ENCODE data around the gene NEK3. TPM values are rescaled to one million over a fixed set of nuclear protein-coding genes. Genes with fewer than 3 reads are reported as not detected.
"Not testable (repeated sequence)": the region's sequence is repeated elsewhere in the genome, so short reads cannot be mapped to it uniquely, and the experiment has no call there.

Gene NEK3
- total and polyA plus RNA-seq, 11 donors: 2.3 to 10.7 (median 5.8) TPM

DNA sequence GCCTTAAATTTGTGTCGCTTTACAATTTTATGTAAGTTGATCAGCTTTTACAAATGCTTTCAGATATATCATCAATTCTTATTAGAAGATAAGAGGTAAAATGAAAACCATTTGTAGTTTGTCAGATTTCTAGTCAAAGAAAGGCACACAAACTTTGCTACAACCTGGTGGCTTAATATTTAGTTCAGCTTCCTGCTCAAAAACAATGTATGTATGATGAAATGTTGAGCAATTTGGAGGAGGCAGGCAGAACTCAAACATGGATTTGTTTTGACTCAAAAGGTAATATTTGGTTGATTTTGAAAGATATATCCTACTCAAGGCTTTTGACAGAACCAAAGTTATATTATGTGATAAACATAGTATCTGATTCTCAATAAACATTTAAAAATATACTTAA is 54.8 kb downstream of the NEK3 start:
- Histone ChIP-seq H3K4me3 (no peak overlapping the region), H3K27ac (no peak overlapping the region), H3K27me3 (no peaks in the 10 kb centered on the region), H3K36me3 (no peaks in the 10 kb centered on the region), H3K9me3 (no peaks in the 10 kb centered on the region), H3K4me1 (no peaks in the 10 kb centered on the region)
- WGBS, 4 donors: 94 to 100% (median 96%) methylated on average over 1 of the region's 1 CpG
- ATAC-seq: no peak
- intact Hi-C loops (cut with DNase I): no loop called here
- DNase-seq: no peak
- no peak for TF ChIP-seq POLR2A (IDR thresholded peaks at IDR 0.05)
- TF ChIP-seq, protein P1, sequence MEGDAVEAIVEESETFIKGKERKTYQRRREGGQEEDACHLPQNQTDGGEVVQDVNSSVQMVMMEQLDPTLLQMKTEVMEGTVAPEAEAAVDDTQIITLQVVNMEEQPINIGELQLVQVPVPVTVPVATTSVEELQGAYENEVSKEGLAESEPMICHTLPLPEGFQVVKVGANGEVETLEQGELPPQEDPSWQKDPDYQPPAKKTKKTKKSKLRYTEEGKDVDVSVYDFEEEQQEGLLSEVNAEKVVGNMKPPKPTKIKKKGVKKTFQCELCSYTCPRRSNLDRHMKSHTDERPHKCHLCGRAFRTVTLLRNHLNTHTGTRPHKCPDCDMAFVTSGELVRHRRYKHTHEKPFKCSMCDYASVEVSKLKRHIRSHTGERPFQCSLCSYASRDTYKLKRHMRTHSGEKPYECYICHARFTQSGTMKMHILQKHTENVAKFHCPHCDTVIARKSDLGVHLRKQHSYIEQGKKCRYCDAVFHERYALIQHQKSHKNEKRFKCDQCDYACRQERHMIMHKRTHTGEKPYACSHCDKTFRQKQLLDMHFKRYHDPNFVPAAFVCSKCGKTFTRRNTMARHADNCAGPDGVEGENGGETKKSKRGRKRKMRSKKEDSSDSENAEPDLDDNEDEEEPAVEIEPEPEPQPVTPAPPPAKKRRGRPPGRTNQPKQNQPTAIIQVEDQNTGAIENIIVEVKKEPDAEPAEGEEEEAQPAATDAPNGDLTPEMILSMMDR (IDR thresholded peaks at IDR 0.05): no peak

- no peaks in the 10 kb centered on the region for H3K27me3 ChIP-seq
- H3K9me3 ChIP-seq: no peaks in the 10 kb centered on the region
- intact Hi-C loops (cut with DNase I): no loop called here
- H3K27ac ChIP-seq: no peak overlapping the region
- no peaks in the 10 kb centered on the region for H3K36me3 ChIP-seq
- TF ChIP-seq POLR2A (IDR thresholded peaks at IDR 0.05): no peak
- TF ChIP-seq, protein P1 (IDR thresholded peaks at IDR 0.05): no peak
- WGBS, 4 donors: 70 to 82% (median 79%) methylated on average over 5 of the region's 5 CpGs
- no peaks in the 10 kb centered on the region for H3K4me1 ChIP-seq
- ATAC-seq: no peak
- no peak overlapping the region for H3K4me3 ChIP-seq
- DNase-seq: no peak
Observed at GRCh38 chr13:52103386-52103785, 56.0 kb downstream of the NEK3 start.

- 92 to 95% (median 94%) methylated on average over 3 of the region's 3 CpGs for WGBS, 4 donors
- H3K4me3 ChIP-seq; H3K36me3 ChIP-seq; DNase-seq; H3K9me3 ChIP-seq; H3K27me3 ChIP-seq; H3K4me1 ChIP-seq; intact Hi-C loops (cut with DNase I); ATAC-seq; H3K27ac ChIP-seq: not testable (repeated sequence)
Observed at GRCh38 chr13:52102423-52102822, 57.0 kb downstream of the NEK3 start.

GRCh38 chr13:52097197-52097596 is 62.2 kb downstream of the NEK3 start:
- H3K9me3 ChIP-seq: no peaks in the 10 kb centered on the region
- no peak for ATAC-seq

DNA sequence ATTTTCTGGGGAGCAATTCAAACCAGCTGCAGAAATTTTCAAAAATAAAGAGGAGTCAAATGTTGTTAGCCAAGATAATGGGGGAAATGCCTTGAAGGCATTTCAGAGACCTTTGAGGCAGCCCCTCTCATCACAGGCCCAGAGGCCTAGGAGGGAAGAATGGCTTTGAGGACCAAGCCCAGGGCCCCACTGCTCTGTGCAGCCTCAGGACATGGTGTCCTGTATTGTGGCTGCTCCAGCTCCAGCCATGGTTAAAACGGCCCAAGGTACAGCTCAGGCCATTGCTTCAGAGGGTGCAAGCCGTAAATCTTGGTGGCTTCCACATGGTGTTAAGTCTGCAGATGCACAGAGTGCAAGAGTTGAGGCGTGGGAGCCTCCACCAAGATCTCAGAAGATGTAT is 62.6 kb downstream of the NEK3 start:
- Histone ChIP-seq H3K27me3 (no peaks in the 10 kb centered on the region), H3K36me3 (no peaks in the 10 kb centered on the region), H3K27ac (no peak overlapping the region), H3K9me3 (no peaks in the 10 kb centered on the region), H3K4me3 (no peak overlapping the region), H3K4me1 (no peaks in the 10 kb centered on the region)
- 86 to 95% (median 90%) methylated on average over 3 of the region's 3 CpGs for WGBS, 4 donors
- intact Hi-C loops (cut with DNase I): no loop called here
- ATAC-seq: no peak
- TF ChIP-seq, protein P1 (IDR thresholded peaks at IDR 0.05): no peak
- no peak for TF ChIP-seq POLR2A (IDR thresholded peaks at IDR 0.05)
- DNase-seq: no peak

More at GRCh38 chr13:52097197-52097596, 62.2 kb downstream of the NEK3 start:
- WGBS, 4 donors: 89 to 96% (median 92%) methylated on average over 5 of the region's 5 CpGs
- DNase-seq: no peak
- H3K4me3 ChIP-seq: no peak overlapping the region
- TF ChIP-seq, protein P1 (IDR thresholded peaks at IDR 0.05): no peak
- no peak for TF ChIP-seq POLR2A (IDR thresholded peaks at IDR 0.05)
- intact Hi-C loops (cut with DNase I): no loop called here
- no peak overlapping the region for H3K27ac ChIP-seq
- no peaks in the 10 kb centered on the region for H3K27me3 ChIP-seq
- H3K4me1 ChIP-seq: no peaks in the 10 kb centered on the region
- no peaks in the 10 kb centered on the region for H3K36me3 ChIP-seq
